ENCODE data around the gene SLC25A21.

Gene SLC25A21

DNA sequence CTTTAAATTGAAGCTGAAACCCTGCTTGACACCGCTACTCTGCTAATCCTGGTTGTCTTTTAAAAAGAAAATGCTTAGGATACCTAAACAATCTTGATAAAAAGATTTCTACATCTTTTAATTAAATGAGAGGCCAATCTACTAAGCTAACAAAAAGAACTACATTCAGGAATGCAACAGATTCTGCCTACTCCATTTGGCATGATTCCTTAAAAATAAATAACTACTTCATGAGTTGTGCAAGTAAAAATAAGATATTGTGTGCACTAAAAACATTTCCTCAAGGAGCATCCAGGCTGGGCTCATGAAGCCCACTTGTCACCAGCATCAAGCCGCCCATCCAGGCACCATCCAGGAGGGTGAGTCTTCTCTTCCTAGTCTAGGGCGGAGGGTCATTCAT is 313.3 kb downstream of the SLC25A21 start:
- Histone ChIP-seq H2BK12ac (ENCODE audit: low read length) (no peak overlapping the region), H2AFZ (ENCODE audit: low read length) (no peak overlapping the region), H3K14ac (ENCODE audit: low read length) (no peak overlapping the region), H2BK120ac (ENCODE audit: low read depth, low read length) (no peak overlapping the region), H3K36me3 (replicated peaks in 1 of 2; ENCODE audit: control insufficient read depth in 2 of 2, insufficient read depth in 2 of 2, low read length in 2 of 2) (no peaks in the 10 kb centered on the region), H3K23ac (ENCODE audit: low read depth, low read length, poor library complexity) (no peak overlapping the region), H3K4me2 (ENCODE audit: insufficient read depth, low read length, poor library complexity, severe bottlenecking) (no peak overlapping the region), H3K9ac (ENCODE audit: low read depth, low read length, poor library complexity) (no peak overlapping the region), H2AK5ac (ENCODE audit: low read depth, low read length) (no peak overlapping the region), H4K91ac (ENCODE audit: low read depth, low read length, poor library complexity) (no peak overlapping the region), H3K79me1 (ENCODE audit: low read depth, low read length) (no peaks in the 10 kb centered on the region), H3K18ac (ENCODE audit: low read length) (no peak overlapping the region), H2BK15ac (ENCODE audit: low read length) (no peak overlapping the region), H3K4ac (ENCODE audit: low read length) (no peak overlapping the region), H3K4me3 (ENCODE audit: low read length in 2 of 2) (no peak overlapping the region), H3K4me1 (ENCODE audit: control insufficient read depth in 2 of 2, insufficient read depth in 1 of 2, low read depth in 1 of 2, low read length in 2 of 2) (peaks cover 0 to 1% of the 10 kb centered on the region in 2 donors), H3K27me3 (ENCODE audit: control insufficient read depth in 3 of 3, insufficient read depth in 3 of 3, low read depth in 1 of 3, low read length in 3 of 3) (no peaks in the 10 kb centered on the region), H3K27ac (replicated peaks; ENCODE audit: low read length) (no peak overlapping the region), H4K8ac (ENCODE audit: low read depth, low read length) (no peak overlapping the region), H2BK5ac (ENCODE audit: low read length) (no peak overlapping the region), H3K9me3 (replicated peaks in 1 of 2; ENCODE audit: control insufficient read depth in 2 of 2, insufficient read depth in 1 of 2, low read depth in 1 of 2, low read length in 2 of 2) (no peaks in the 10 kb centered on the region)
- no CpG with 5 or more reads among the region's 3 CpGs for WGBS, 2 donors (ENCODE audit: extremely low coverage in 2 of 2, insufficient read length in 2 of 2, insufficient replicate concordance in 1 of 2)
- no peak for DNase-seq (ENCODE audit: low spot score)

DNA sequence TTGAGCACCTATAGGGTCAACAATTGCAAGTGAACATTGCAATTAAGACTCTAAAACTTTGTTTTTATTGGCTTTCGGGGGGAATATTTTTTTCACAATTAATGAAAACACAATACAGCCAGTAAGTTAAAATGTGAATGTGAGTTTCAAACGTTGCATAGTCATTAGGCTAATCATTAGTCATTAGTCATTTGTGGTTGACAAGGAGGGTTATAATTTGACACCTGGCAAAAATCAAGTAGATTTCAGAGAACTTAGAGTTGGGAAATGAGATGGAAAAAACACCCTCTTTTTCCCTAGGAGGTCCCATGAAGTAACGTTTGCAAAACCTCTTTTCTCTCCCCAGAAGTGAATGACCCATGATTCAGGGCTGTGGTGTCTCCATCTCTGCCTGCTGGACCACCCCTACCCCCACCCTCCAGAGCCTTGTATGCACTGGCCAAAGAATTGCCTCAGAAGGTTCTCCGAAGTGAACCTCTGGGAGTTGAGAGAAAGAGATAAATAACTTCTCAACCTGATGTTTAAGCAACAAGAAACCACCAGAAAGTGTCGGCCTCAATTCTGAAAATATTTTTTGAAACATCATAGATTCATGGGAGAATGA is 314.5 kb downstream of the SLC25A21 start:
- no peaks in the 10 kb centered on the region for H3K27me3 ChIP-seq (ENCODE audit: control insufficient read depth in 3 of 3, insufficient read depth in 3 of 3, low read depth in 1 of 3, low read length in 3 of 3)
- no peak overlapping the region for H2AFZ ChIP-seq (ENCODE audit: low read length)
- no peak overlapping the region for H3K27ac ChIP-seq (replicated peaks; ENCODE audit: low read length)
- H2BK5ac ChIP-seq (ENCODE audit: low read length), result no peak overlapping the region
- H3K9ac ChIP-seq (ENCODE audit: low read depth, low read length, poor library complexity), result no peak overlapping the region
- no peak overlapping the region for H3K18ac ChIP-seq (ENCODE audit: low read length)
- no peak overlapping the region for H2AK5ac ChIP-seq (ENCODE audit: low read depth, low read length)
- no peak overlapping the region for H2BK120ac ChIP-seq (ENCODE audit: low read depth, low read length)
- no peak overlapping the region for H3K23ac ChIP-seq (ENCODE audit: low read depth, low read length, poor library complexity)
- H2BK12ac ChIP-seq (ENCODE audit: low read length), result no peak overlapping the region
- H3K4me2 ChIP-seq (ENCODE audit: insufficient read depth, low read length, poor library complexity, severe bottlenecking), result no peak overlapping the region
- WGBS, 2 donors (ENCODE audit: extremely low coverage in 2 of 2, insufficient read length in 2 of 2, insufficient replicate concordance in 1 of 2), result no CpG with 5 or more reads among the region's 5 CpGs
- no peak overlapping the region for H3K14ac ChIP-seq (ENCODE audit: low read length)
- no peak overlapping the region for H3K4me3 ChIP-seq (ENCODE audit: low read length in 2 of 2)
- H3K9me3 ChIP-seq (replicated peaks in 1 of 2; ENCODE audit: control insufficient read depth in 2 of 2, insufficient read depth in 1 of 2, low read depth in 1 of 2, low read length in 2 of 2), result no peaks in the 10 kb centered on the region
- no peak overlapping the region for H4K8ac ChIP-seq (ENCODE audit: low read depth, low read length)
- H3K4ac ChIP-seq (ENCODE audit: low read length), result no peak overlapping the region
- H3K79me1 ChIP-seq (ENCODE audit: low read depth, low read length), result no peaks in the 10 kb centered on the region
- no peak for DNase-seq (ENCODE audit: low spot score)
- H2BK15ac ChIP-seq (ENCODE audit: low read length), result no peak overlapping the region
- no peak overlapping the region for H4K91ac ChIP-seq (ENCODE audit: low read depth, low read length, poor library complexity)
- H3K36me3 ChIP-seq (replicated peaks in 1 of 2; ENCODE audit: control insufficient read depth in 2 of 2, insufficient read depth in 2 of 2, low read length in 2 of 2), result no peaks in the 10 kb centered on the region
- peaks cover 0 to 5% of the 10 kb centered on the region in 2 donors for H3K4me1 ChIP-seq (ENCODE audit: control insufficient read depth in 2 of 2, insufficient read depth in 1 of 2, low read depth in 1 of 2, low read length in 2 of 2)

DNA sequence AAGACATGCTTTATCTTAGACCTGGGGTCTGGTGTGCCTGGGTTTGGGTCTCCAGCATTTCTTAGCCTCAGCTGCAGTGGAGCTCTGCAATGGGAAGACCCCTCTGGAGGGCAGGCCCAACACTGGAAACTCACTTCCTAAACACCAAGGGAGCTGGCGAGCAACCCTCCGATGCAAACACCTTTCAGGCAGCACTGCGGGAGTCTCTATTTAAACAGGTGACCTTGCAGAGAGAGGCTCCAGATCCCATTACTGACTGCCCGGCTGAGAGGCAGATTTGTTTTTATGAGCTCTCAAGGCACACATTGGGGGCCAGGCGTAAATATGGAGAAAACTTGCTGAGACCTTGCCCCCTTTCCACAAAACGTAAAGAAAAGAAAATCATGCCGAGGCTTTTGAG is 315.3 kb downstream of the SLC25A21 start:
- no peak overlapping the region for H4K91ac ChIP-seq (ENCODE audit: low read depth, low read length, poor library complexity)
- no peak overlapping the region for H2BK12ac ChIP-seq (ENCODE audit: low read length)
- H3K4me2 ChIP-seq (ENCODE audit: insufficient read depth, low read length, poor library complexity, severe bottlenecking), result no peak overlapping the region
- H4K8ac ChIP-seq (ENCODE audit: low read depth, low read length), result no peak overlapping the region
- no peak overlapping the region for H2AK5ac ChIP-seq (ENCODE audit: low read depth, low read length)
- H3K23ac ChIP-seq (ENCODE audit: low read depth, low read length, poor library complexity), result no peak overlapping the region
- no peak overlapping the region for H2BK5ac ChIP-seq (ENCODE audit: low read length)
- H3K27ac ChIP-seq (replicated peaks; ENCODE audit: low read length), result no peak overlapping the region
- H3K14ac ChIP-seq (ENCODE audit: low read length), result no peak overlapping the region
- H3K79me1 ChIP-seq (ENCODE audit: low read depth, low read length), result no peaks in the 10 kb centered on the region
- H3K4ac ChIP-seq (ENCODE audit: low read length), result no peak overlapping the region
- H2BK15ac ChIP-seq (ENCODE audit: low read length), result no peak overlapping the region
- H3K36me3 ChIP-seq (replicated peaks in 1 of 2; ENCODE audit: control insufficient read depth in 2 of 2, insufficient read depth in 2 of 2, low read length in 2 of 2), result no peaks in the 10 kb centered on the region
- H3K27me3 ChIP-seq (ENCODE audit: control insufficient read depth in 3 of 3, insufficient read depth in 3 of 3, low read depth in 1 of 3, low read length in 3 of 3), result no peaks in the 10 kb centered on the region
- H3K9ac ChIP-seq (ENCODE audit: low read depth, low read length, poor library complexity), result no peak overlapping the region
- H2BK120ac ChIP-seq (ENCODE audit: low read depth, low read length), result no peak overlapping the region
- no peaks in the 10 kb centered on the region for H3K9me3 ChIP-seq (replicated peaks in 1 of 2; ENCODE audit: control insufficient read depth in 2 of 2, insufficient read depth in 1 of 2, low read depth in 1 of 2, low read length in 2 of 2)
- DNase-seq (ENCODE audit: low spot score), result no peak
- H3K18ac ChIP-seq (ENCODE audit: low read length), result no peak overlapping the region
- H3K4me3 ChIP-seq (ENCODE audit: low read length in 2 of 2), result no peak overlapping the region
- no peak overlapping the region for H2AFZ ChIP-seq (ENCODE audit: low read length)
- H3K4me1 ChIP-seq (ENCODE audit: control insufficient read depth in 2 of 2, insufficient read depth in 1 of 2, low read depth in 1 of 2, low read length in 2 of 2), result peaks cover 0 to 5% of the 10 kb centered on the region in 2 donors
- no CpG with 5 or more reads among the region's 7 CpGs for WGBS, 2 donors (ENCODE audit: extremely low coverage in 2 of 2, insufficient read length in 2 of 2, insufficient replicate concordance in 1 of 2)

DNA sequence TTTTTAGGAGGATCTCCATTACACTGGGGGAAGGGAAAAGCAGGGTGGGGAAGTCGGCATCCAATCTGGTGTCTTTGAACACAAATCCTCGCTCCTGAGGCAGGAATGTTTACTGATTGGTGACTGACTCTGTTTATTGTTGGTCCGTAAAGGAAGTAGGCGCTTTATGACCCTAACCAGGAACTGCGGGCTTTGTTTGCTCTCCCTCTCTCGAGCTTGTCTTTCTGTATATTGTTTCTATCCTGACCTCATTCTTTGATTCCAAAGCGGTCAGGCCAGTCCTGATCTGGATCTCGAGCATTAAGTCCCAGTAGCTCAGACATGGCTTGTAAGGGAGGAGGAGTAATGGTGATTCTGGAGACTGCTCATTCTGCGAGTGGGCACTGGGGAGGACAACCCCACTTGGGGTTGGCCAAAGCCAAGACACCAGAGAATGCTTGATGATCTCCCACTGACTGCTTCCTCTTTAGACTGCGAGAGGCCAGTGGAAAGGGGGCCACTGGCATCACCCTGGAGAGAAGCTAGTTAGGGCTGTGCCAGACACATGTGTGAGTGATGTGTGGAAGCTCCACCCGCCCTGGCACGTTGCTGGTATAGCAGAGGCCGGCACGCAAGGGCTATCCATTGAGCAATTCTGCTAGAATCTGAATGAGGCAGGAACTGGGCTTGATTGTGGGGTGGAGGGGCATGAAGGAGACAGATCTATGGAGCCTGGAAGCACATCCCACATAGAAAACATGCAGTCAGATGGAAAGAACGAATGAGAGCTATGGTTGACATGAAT is 316.1 kb downstream of the SLC25A21 start:
- Histone ChIP-seq H2BK15ac (ENCODE audit: low read length) (no peak overlapping the region), H2AK5ac (ENCODE audit: low read depth, low read length) (no peak overlapping the region), H2BK5ac (ENCODE audit: low read length) (no peak overlapping the region), H3K27ac (replicated peaks; ENCODE audit: low read length) (no peak overlapping the region), H3K4ac (ENCODE audit: low read length) (no peak overlapping the region), H3K18ac (ENCODE audit: low read length) (no peak overlapping the region), H3K4me1 (ENCODE audit: control insufficient read depth in 2 of 2, insufficient read depth in 1 of 2, low read depth in 1 of 2, low read length in 2 of 2) (peaks cover 0 to 5% of the 10 kb centered on the region in 2 donors), H3K4me2 (ENCODE audit: insufficient read depth, low read length, poor library complexity, severe bottlenecking) (no peak overlapping the region), H2AFZ (ENCODE audit: low read length) (no peak overlapping the region), H4K8ac (ENCODE audit: low read depth, low read length) (no peak overlapping the region), H3K14ac (ENCODE audit: low read length) (no peak overlapping the region), H3K4me3 (ENCODE audit: low read length in 2 of 2) (no peak overlapping the region), H3K9ac (ENCODE audit: low read depth, low read length, poor library complexity) (no peak overlapping the region), H3K23ac (ENCODE audit: low read depth, low read length, poor library complexity) (no peak overlapping the region), H4K91ac (ENCODE audit: low read depth, low read length, poor library complexity) (no peak overlapping the region), H3K9me3 (replicated peaks in 1 of 2; ENCODE audit: control insufficient read depth in 2 of 2, insufficient read depth in 1 of 2, low read depth in 1 of 2, low read length in 2 of 2) (no peaks in the 10 kb centered on the region), H3K79me1 (ENCODE audit: low read depth, low read length) (no peaks in the 10 kb centered on the region), H3K36me3 (replicated peaks in 1 of 2; ENCODE audit: control insufficient read depth in 2 of 2, insufficient read depth in 2 of 2, low read length in 2 of 2) (no peaks in the 10 kb centered on the region), H2BK12ac (ENCODE audit: low read length) (no peak overlapping the region), H3K27me3 (ENCODE audit: control insufficient read depth in 3 of 3, insufficient read depth in 3 of 3, low read depth in 1 of 3, low read length in 3 of 3) (no peaks in the 10 kb centered on the region), H2BK120ac (ENCODE audit: low read depth, low read length) (no peak overlapping the region)
- no peak for DNase-seq (ENCODE audit: low spot score)
- WGBS, 2 donors (ENCODE audit: extremely low coverage in 2 of 2, insufficient read length in 2 of 2, insufficient replicate concordance in 1 of 2), result no CpG with 5 or more reads among the region's 15 CpGs

Data from neuronal stem cell (in vitro differentiated cells).